Activated T-cell treated with anti-CD3 and anti-CD28 coated beads, Interleukin-2, amount 50 U/mL, for 1 hour (primary cell): ENCODE results near the gene TAF4.

Source experiments
- DNase-seq: peaks from one replicate; pipeline ENCODE4 v3.0.0-alpha.2; 2020

Gene TAF4

DNA sequence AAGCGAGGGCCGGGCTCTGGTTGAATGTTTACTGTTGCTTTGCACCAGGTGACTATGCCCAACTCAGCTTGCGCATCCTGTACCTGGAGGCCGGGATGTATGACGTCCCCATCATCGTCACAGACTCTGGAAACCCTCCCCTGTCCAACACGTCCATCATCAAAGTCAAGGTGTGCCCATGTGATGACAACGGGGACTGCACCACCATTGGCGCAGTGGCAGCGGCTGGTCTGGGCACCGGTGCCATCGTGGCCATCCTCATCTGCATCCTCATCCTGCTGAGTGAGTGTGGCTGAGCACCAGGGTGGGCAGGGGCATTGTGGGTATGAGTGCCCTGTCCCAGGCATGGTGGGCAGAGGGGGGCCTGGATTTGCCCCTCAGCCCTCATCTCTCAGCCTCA is 136.1 kb downstream of the TAF4 start:
- DNase-seq, result no peak

DNA sequence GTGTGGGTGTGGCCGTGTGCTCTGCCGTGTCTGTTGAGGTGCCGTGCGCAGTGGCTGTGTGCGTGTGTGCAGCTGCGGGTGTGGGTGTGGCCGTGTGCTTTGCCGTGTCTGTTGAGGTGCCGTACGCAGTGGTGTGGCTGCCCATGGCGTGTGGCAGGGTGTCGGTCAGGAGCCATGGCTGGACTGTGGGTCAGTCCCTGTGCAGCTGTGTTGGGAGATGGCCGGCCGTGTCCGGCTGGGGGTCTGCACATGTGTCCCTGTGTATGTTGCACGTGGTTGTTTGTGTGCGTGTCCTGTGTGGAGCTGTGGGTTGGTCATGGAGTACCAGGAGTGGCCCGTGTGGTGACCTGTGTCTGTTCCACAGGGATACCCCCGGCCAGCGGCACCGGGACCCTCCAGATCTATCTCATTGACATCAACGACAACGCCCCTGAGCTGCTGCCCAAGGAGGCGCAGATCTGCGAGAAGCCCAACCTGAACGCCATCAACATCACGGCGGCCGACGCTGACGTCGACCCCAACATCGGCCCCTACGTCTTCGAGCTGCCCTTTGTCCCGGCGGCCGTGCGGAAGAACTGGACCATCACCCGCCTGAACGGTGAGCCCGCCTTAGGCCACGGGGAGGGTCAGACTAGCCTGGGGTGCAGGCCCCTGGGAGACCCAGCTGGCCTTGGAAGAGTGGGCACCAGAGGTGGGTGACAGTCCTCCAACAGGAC is 137.7 kb downstream of the TAF4 start:
- no peak for DNase-seq

- no peak for DNase-seq
Measured at GRCh38 chr20:61927193-61927825, 138.4 kb downstream of the TAF4 start.

- no peak for DNase-seq
Measured at GRCh38 chr20:61926796-61927192, 138.9 kb downstream of the TAF4 start.

DNA sequence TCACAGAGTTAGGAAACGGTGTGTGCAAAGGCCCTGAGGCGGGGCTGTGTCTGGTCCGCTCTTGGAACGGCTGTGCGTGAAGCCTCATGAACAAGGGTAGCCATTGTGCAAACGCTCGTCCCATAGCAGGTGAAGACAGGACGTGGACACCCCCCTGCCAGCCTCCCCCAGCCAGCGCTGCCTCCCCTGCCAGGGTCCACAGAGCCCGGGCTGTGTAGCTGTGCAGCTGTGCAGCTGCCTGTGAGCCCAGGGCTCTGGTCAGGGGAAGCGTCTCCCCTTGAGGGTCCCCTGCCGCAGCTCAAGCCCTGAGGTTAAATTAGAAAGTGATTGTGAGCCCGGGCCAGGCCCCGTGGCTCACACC is 139.4 kb downstream of the TAF4 start:
- no peak for DNase-seq

DNA sequence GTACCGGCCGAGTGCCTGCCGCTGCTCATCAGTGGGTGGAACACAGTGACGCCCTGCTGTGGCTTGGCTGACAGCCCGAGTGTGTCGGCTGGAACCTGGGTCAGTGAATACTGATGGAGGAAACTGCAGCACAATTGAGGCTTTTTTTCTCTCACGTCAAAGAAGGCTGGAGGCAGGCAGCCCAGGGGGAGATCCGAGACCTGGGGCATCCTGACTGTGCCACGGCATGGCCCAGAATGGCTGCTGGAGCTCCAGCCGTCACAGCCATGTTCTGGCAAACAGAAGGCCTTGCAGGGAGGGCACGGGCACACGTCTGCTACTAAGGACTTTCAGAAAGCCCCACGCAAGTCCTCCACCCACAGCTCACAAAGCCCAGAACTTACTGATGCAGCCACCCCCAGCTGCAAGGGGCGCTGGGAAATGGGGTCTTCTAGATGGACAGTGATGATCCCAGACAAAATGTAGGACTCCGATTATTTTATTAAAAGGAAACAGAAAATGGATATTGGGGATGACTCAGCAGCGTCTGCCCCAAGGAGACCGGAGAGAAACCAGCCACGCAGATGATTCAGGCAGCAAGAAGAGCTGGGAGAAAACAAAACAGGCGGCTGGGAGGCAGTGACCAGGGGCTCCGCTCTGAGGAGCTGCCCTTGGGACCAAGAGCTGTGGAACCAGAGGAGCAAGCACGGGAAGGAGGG is 140.0 kb downstream of the TAF4 start:
- no peak for DNase-seq

- no peak for DNase-seq
Measured at GRCh38 chr20:61924858-61925554, 140.7 kb downstream of the TAF4 start.
